GM12865 (cell line): ENCODE results near the gene CDH22.

Experiments
- DNase-seq: peaks from one replicate; pipeline ENCODE4 v3.0.0; 2010; ENCODE audit warnings: low read depth
- H3K4me3 ChIP-seq: 2 replicates; pipeline ENCODE4 v1.5.1; 2011; ENCODE audit warnings: mild to moderate bottlenecking, low read depth, low read length, control low read depth
- CTCF ChIP-seq: IDR thresholded peaks from 2 replicates; pipeline ENCODE4 v1.5.1; 2011; ENCODE audit warnings: low read length, control low read depth, low read depth, inconsistent platforms; ENCODE audit not compliant: insufficient read depth; ENCODE audit errors: missing control alignments

CDH22 gene

GRCh38 chr20:46185353-46185752 is 122.9 kb downstream of the CDH22 start:
- TF ChIP-seq CTCF, result no peak
- DNase-seq, result no peak

GRCh38 chr20:46183768-46184167 is 124.5 kb downstream of the CDH22 start:
- TF ChIP-seq CTCF, result no peak
- no peak overlapping the region for H3K4me3 ChIP-seq
- no peak for DNase-seq

More at GRCh38 chr20:46185353-46185752, 122.9 kb downstream of the CDH22 start:
- H3K4me3 ChIP-seq, result no peak overlapping the region

GRCh38 chr20:46182276-46183200 is 125.8 kb downstream of the CDH22 start:
- no peak for TF ChIP-seq CTCF

GRCh38 chr20:46179862-46180261 is 128.4 kb downstream of the CDH22 start:
- no peak for TF ChIP-seq CTCF
- DNase-seq, result no peak
- H3K4me3 ChIP-seq, result no peak overlapping the region

More at GRCh38 chr20:46182276-46183200, 125.8 kb downstream of the CDH22 start:
- DNase-seq, result no peak
- H3K4me3 ChIP-seq, result no peak overlapping the region

GRCh38 chr20:46178891-46179290 is 129.4 kb downstream of the CDH22 start:
- no peak overlapping the region for H3K4me3 ChIP-seq
- DNase-seq, result no peak
- TF ChIP-seq CTCF, result no peak

- no peak overlapping the region for H3K4me3 ChIP-seq
- no peak for DNase-seq
- TF ChIP-seq CTCF, result no peak
These were observed 130.5 kb downstream of the CDH22 start for GRCh38 chr20:46177768-46178167.
